ENCODE data around the gene ZFP62.
"Not testable (repeated sequence)": the region's sequence is repeated elsewhere in the genome, so short reads cannot be mapped to it uniquely, and the experiment has no call there.

GRCh38 chr5:180827374-180827773, 33.7 kb downstream of the ZFP62 start:
- TF ChIP-seq CTCF, POLR2A, POLR2AphosphoS5 (IDR thresholded peaks at IDR 0.05): not testable (repeated sequence)

Measured in gastroesophageal sphincter (tissue), 3 donors.